ENCODE data around the gene CXCR6. TPM values are rescaled to one million over a fixed set of nuclear protein-coding genes. Genes with fewer than 3 reads are reported as not detected.

Gene CXCR6
- total RNA-seq, 1 donor from 2014 or later = 0.33 TPM

GRCh38 chr3:45958321-45958791 is 15.1 kb downstream of the CXCR6 start:
- H3K27me3 ChIP-seq (ENCODE audit: low read depth) = no peaks in the 10 kb centered on the region
- peaks cover 100% of the 10 kb centered on the region for H3K36me3 ChIP-seq
- TF ChIP-seq CTCF (IDR thresholded peaks at IDR 0.05; ENCODE audit: borderline replicate concordance) = no peak
- peak overlapping the region; percentile 63 for H3K27ac ChIP-seq (replicated peaks)
- no peaks in the 10 kb centered on the region for H3K9me3 ChIP-seq (replicated peaks)
- H3K4me3 ChIP-seq = no peak overlapping the region
- DNase-seq = no peak
- peaks cover 20% of the 10 kb centered on the region for H3K4me1 ChIP-seq
- intact Hi-C loops (cut with micrococcal nuclease) = no loop called here

DNA sequence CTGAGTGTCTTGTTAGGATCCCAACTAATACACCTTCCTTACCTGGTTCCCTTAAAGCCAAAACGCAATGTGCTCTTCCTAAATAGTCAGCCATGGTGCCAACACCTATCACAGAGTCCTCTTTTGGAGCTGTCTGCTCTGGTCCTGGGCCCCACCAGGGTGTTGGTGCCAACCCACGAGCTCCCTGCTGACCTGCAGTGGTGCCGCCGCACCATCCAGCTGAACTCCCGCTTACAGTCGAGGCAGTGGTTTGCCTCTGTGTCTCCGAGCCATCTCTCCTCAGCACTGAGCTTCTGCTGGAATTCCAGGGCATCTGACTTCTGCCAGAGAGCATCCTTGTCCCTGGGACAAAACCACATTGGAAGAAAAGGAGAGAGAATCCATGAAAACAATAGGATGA is 15.9 kb downstream of the CXCR6 start:
- no peak for TF ChIP-seq CTCF (IDR thresholded peaks at IDR 0.05; ENCODE audit: borderline replicate concordance)
- H3K4me1 ChIP-seq = peaks cover 20% of the 10 kb centered on the region
- peaks cover 100% of the 10 kb centered on the region for H3K36me3 ChIP-seq
- peak overlapping the region; percentile 63 for H3K27ac ChIP-seq (replicated peaks)
- no peaks in the 10 kb centered on the region for H3K9me3 ChIP-seq (replicated peaks)
- intact Hi-C loops (cut with micrococcal nuclease) = no loop called here
- H3K27me3 ChIP-seq (ENCODE audit: low read depth) = no peaks in the 10 kb centered on the region
- no peak for DNase-seq
- H3K4me3 ChIP-seq = no peak overlapping the region

- intact Hi-C loops (cut with micrococcal nuclease) = no loop called here
- Histone ChIP-seq H3K36me3 (peaks cover 100% of the 10 kb centered on the region), H3K27me3 (ENCODE audit: low read depth) (no peaks in the 10 kb centered on the region), H3K4me3 (no peak overlapping the region), H3K4me1 (peaks cover 25% of the 10 kb centered on the region), H3K9me3 (replicated peaks) (no peaks in the 10 kb centered on the region), H3K27ac (replicated peaks) (no peak overlapping the region)
- TF ChIP-seq CTCF (IDR thresholded peaks at IDR 0.05; ENCODE audit: borderline replicate concordance) = no peak
- no peak for DNase-seq
Observed at GRCh38 chr3:45960289-45960688, 17.0 kb downstream of the CXCR6 start.

- Histone ChIP-seq H3K27ac (replicated peaks) (no peak overlapping the region), H3K27me3 (ENCODE audit: low read depth) (no peaks in the 10 kb centered on the region), H3K36me3 (peaks cover 100% of the 10 kb centered on the region), H3K9me3 (replicated peaks) (no peaks in the 10 kb centered on the region), H3K4me3 (no peak overlapping the region), H3K4me1 (peaks cover 42% of the 10 kb centered on the region)
- no peak for DNase-seq
- TF ChIP-seq CTCF (IDR thresholded peaks at IDR 0.05; ENCODE audit: borderline replicate concordance) = no peak
- intact Hi-C loops (cut with micrococcal nuclease) = no loop called here
Observed at GRCh38 chr3:45962033-45962432, 18.8 kb downstream of the CXCR6 start.

DNA sequence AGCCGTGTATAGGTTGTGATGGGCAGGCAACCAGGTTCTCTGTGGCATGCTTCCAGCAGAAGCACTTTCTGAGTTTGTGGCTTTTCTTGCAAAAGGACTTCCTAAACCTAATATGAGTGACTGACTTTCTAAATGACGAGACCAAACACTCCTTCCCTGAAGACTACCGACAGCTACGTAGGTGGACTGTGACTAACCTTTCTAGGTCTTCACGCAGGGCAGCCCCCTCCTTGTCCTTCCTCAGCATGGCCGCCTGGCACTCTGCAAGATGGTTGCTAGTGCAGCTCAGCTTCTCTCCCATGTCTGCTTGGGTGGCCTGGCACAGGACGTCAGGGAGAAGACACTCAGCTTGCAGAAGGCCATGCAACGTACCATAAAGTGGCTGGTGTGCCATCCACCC is 20.9 kb downstream of the CXCR6 start:
- intact Hi-C loops (cut with micrococcal nuclease) = no loop called here
- H3K27me3 ChIP-seq (ENCODE audit: low read depth) = no peaks in the 10 kb centered on the region
- TF ChIP-seq CTCF (IDR thresholded peaks at IDR 0.05; ENCODE audit: borderline replicate concordance) = no peak
- H3K4me3 ChIP-seq = no peak overlapping the region
- H3K4me1 ChIP-seq = peaks cover 43% of the 10 kb centered on the region
- DNase-seq = no peak
- H3K27ac ChIP-seq (replicated peaks) = no peak overlapping the region
- H3K9me3 ChIP-seq (replicated peaks) = no peaks in the 10 kb centered on the region
- peaks cover 100% of the 10 kb centered on the region for H3K36me3 ChIP-seq

All from left ventricle myocardium inferior (tissue), 1 donor.